HepG2 (cell line): Measurements from ENCODE around the gene NGRN.

Experiments used
- CBX2 ChIP-seq, 2 experiments: fragments of 200-600 bp in 1 of 2; sonication (generic); formaldehyde crosslinking in 1 of 2; IDR thresholded peaks; 2 replicates each; pipeline versions ENCODE4 v1.7.0 to v1.8.1; 2018 to 2022; ENCODE audit warnings: low read depth in 2 of 2, low read length in 1 of 2, mild to moderate bottlenecking in 1 of 2, missing genetic modification reagents in 1 of 2
- ZNF138 ChIP-seq: sonication (generic); formaldehyde crosslinking; IDR thresholded peaks from 2 replicates; pipeline ENCODE4 v1.5.0; 2020; ENCODE audit warnings: mild to moderate bottlenecking, low read depth, missing genetic modification reagents
- ZNF607 ChIP-seq: sonication (generic); formaldehyde crosslinking; IDR thresholded peaks from 2 replicates; pipeline ENCODE4 v1.5.1; 2020; ENCODE audit warnings: missing genetic modification reagents, mild to moderate bottlenecking, borderline replicate concordance
- TF ChIP-seq, protein P1 (sequence below): sonication (generic); formaldehyde crosslinking; IDR thresholded peaks from 2 replicates; pipeline ENCODE4 v1.4.0; 2020; ENCODE audit warnings: missing genetic modification reagents
- TF ChIP-seq, protein P2 (sequence below): sonication (generic); formaldehyde crosslinking; IDR thresholded peaks from 2 replicates; pipeline ENCODE4 v1.5.0; 2020; ENCODE audit warnings: mild to moderate bottlenecking, missing genetic modification reagents, moderate library complexity
- TF ChIP-seq, protein P3 (sequence below): sonication (generic); formaldehyde crosslinking; IDR thresholded peaks from 2 replicates; pipeline ENCODE4 v1.4.0; 2020; ENCODE audit warnings: missing genetic modification reagents
- TF ChIP-seq, protein P4 (sequence below): sonication (generic); formaldehyde crosslinking; IDR thresholded peaks from one replicate; pipeline ENCODE4 v1.5.1; 2020; ENCODE audit warnings: mild to moderate bottlenecking, missing genetic modification reagents; ENCODE audit errors: not compliant biosample characterization

DNA sequence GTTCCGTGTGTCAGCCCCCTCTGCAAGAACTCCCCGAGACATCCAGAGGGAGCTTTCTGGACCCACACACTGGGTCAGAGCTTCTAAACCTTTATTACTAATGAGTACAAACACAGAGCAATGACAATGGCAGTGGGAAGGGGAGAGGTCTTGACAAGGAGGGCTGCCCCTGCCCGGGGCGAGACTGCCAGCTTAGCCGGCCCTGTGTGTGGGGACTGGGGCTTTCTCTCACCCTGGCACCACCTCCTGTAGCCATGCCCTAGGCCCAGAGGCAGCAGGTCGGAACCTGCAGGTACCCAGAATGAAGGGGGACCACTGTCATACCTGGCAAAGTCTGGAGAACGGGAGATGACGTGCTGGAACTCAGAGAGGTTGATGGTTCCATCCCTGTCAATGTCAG lies 34.9 kb upstream of the NGRN start:
- TF ChIP-seq, protein P1, sequence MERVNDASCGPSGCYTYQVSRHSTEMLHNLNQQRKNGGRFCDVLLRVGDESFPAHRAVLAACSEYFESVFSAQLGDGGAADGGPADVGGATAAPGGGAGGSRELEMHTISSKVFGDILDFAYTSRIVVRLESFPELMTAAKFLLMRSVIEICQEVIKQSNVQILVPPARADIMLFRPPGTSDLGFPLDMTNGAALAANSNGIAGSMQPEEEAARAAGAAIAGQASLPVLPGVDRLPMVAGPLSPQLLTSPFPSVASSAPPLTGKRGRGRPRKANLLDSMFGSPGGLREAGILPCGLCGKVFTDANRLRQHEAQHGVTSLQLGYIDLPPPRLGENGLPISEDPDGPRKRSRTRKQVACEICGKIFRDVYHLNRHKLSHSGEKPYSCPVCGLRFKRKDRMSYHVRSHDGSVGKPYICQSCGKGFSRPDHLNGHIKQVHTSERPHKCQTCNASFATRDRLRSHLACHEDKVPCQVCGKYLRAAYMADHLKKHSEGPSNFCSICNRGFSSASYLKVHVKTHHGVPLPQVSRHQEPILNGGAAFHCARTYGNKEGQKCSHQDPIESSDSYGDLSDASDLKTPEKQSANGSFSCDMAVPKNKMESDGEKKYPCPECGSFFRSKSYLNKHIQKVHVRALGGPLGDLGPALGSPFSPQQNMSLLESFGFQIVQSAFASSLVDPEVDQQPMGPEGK (CRISPR knock-in tag), result no peak
- TF ChIP-seq, protein P2, sequence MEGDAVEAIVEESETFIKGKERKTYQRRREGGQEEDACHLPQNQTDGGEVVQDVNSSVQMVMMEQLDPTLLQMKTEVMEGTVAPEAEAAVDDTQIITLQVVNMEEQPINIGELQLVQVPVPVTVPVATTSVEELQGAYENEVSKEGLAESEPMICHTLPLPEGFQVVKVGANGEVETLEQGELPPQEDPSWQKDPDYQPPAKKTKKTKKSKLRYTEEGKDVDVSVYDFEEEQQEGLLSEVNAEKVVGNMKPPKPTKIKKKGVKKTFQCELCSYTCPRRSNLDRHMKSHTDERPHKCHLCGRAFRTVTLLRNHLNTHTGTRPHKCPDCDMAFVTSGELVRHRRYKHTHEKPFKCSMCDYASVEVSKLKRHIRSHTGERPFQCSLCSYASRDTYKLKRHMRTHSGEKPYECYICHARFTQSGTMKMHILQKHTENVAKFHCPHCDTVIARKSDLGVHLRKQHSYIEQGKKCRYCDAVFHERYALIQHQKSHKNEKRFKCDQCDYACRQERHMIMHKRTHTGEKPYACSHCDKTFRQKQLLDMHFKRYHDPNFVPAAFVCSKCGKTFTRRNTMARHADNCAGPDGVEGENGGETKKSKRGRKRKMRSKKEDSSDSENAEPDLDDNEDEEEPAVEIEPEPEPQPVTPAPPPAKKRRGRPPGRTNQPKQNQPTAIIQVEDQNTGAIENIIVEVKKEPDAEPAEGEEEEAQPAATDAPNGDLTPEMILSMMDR (CRISPR knock-in tag), result no peak
- TF ChIP-seq, protein P3, sequence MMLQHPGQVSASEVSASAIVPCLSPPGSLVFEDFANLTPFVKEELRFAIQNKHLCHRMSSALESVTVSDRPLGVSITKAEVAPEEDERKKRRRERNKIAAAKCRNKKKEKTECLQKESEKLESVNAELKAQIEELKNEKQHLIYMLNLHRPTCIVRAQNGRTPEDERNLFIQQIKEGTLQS (CRISPR knock-in tag), result no peak
- TF ChIP-seq, protein P4, sequence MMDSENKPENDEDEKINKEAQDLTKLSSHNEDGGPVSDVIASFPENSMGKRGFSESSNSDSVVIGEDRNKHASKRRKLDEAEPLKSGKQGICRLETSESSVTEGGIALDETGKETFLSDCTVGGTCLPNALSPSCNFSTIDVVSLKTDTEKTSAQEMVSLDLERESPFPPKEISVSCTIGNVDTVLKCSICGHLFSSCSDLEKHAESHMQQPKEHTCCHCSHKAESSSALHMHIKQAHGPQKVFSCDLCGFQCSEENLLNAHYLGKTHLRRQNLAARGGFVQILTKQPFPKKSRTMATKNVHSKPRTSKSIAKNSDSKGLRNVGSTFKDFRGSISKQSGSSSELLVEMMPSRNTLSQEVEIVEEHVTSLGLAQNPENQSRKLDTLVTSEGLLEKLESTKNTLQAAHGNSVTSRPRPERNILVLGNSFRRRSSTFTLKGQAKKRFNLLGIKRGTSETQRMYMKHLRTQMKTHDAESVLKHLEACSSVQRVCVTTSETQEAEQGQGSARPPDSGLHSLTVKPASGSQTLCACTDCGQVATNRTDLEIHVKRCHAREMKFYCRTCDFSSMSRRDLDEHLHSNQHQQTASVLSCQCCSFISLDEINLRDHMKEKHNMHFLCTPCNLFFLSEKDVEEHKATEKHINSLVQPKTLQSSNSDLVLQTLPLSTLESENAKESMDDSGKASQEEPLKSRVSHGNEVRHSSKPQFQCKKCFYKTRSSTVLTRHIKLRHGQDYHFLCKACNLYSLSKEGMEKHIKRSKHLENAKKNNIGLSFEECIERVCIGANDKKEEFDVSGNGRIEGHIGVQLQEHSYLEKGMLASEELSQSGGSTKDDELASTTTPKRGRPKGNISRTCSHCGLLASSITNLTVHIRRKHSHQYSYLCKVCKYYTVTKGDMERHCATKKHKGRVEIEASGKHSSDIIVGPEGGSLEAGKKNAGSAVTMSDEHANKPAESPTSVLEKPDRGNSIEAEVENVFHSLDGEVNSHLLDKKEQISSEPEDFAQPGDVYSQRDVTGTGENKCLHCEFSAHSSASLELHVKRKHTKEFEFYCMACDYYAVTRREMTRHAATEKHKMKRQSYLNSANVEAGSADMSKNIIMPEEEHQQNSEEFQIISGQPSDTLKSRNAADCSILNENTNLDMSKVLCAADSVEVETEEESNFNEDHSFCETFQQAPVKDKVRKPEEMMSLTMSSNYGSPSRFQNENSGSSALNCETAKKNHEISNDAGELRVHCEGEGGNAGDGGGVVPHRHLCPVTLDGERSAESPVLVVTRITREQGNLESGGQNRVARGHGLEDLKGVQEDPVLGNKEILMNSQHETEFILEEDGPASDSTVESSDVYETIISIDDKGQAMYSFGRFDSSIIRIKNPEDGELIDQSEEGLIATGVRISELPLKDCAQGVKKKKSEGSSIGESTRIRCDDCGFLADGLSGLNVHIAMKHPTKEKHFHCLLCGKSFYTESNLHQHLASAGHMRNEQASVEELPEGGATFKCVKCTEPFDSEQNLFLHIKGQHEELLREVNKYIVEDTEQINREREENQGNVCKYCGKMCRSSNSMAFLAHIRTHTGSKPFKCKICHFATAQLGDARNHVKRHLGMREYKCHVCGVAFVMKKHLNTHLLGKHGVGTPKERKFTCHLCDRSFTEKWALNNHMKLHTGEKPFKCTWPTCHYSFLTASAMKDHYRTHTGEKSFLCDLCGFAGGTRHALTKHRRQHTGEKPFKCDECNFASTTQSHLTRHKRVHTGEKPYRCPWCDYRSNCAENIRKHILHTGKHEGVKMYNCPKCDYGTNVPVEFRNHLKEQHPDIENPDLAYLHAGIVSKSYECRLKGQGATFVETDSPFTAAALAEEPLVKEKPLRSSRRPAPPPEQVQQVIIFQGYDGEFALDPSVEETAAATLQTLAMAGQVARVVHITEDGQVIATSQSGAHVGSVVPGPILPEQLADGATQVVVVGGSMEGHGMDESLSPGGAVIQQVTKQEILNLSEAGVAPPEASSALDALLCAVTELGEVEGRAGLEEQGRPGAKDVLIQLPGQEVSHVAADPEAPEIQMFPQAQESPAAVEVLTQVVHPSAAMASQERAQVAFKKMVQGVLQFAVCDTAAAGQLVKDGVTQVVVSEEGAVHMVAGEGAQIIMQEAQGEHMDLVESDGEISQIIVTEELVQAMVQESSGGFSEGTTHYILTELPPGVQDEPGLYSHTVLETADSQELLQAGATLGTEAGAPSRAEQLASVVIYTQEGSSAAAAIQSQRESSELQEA (CRISPR knock-in tag), result no peak
- TF ChIP-seq CBX2 (IDR thresholded peaks at IDR 0.05; ENCODE audit: low read depth, low read length) (no peak), CBX2 (CRISPR knock-in tag; IDR thresholded peaks at IDR 0.05; ENCODE audit: low read depth) (no peak), ZNF607 (CRISPR knock-in tag) (no peak), ZNF138 (CRISPR knock-in tag) (no peak)
